ENCODE results near the gene MDK. TPM values are rescaled to one million over a fixed set of nuclear protein-coding genes. Genes with fewer than 3 reads are reported as not detected.
A peak's percentile ranks its signal among the peaks of the same experiment; 100 is the strongest.

The MDK gene
- total RNA-seq, 1 experiment from 2014 or later = 286 TPM

DNA sequence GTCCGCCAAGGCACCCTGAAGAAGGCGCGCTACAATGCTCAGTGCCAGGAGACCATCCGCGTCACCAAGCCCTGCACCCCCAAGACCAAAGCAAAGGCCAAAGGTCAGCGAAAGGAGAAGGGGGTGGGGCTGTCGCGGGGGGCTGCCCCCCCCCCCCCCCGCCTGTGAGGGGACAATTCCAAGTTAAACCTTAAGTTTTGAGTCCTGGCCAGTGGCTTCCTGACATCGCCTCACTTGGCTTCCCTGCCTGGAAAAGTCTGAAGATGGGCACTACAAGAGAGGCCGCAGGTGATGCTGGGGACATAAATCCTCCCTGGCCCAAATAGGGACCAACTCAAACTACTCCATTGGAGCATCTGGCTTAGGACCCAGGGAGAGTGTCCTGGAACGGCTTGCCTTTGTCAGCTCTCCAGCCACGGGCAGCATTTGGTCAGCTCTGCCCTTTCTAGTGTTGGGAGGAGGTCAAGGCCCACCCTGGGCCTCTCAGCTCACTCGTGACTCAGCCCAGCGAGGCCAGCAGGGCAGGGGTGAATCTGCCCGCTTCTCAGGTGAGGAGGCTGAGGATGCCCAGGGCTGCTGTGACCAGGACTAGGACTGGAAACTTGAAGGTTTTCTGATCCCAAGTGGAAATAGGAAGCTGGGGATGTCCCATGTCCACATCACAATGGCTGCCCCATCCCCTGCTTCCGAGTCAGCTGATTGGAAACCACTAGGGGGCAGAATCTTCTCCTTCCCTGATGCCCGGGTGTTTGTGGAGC lies 1.4 kb downstream of the MDK start:
- H3K9me2 ChIP-seq (ENCODE audit: insufficient read depth) = no peaks in the 10 kb centered on the region
- H3K4me1 ChIP-seq (ENCODE audit: control insufficient read depth in 1 of 2, insufficient read depth in 2 of 2, low read length in 2 of 2) = peaks cover 28 to 74% of the 10 kb centered on the region in 2 experiments
- TF ChIP-seq JUND (IDR thresholded peaks at IDR 0.05) (no peak), EZH2 (IDR thresholded peaks at IDR 0.05) (no peak), FOSL1 (IDR thresholded peaks at IDR 0.05; ENCODE audit: low read depth) (no peak), POLR2AphosphoS5 (IDR thresholded peaks at IDR 0.05; ENCODE audit: low read depth, low read length) (peak; percentile 46; the same call in 1 of the 2 replicates), EZH2phosphoT487 (IDR thresholded peaks at IDR 0.05; ENCODE audit: borderline replicate concordance) (no peak), CBX3 (IDR thresholded peaks at IDR 0.05; ENCODE audit: low read depth) (no peak), CEBPB (IDR thresholded peaks at IDR 0.05; ENCODE audit: low read depth) (no peak), POLR2A (IDR thresholded peaks at IDR 0.05; ENCODE audit: borderline replicate concordance, extremely low read depth, insufficient read depth, insufficient read length) (no peak), SIN3A (IDR thresholded peaks at IDR 0.05; ENCODE audit: low read depth) (no peak), SP1 (IDR thresholded peaks at IDR 0.05; ENCODE audit: low read depth) (no peak), YY1 (IDR thresholded peaks at IDR 0.05; ENCODE audit: extremely low read depth, insufficient replicate concordance, low read depth, low read length) (peak; percentile 84), RAD21 (IDR thresholded peaks at IDR 0.05; ENCODE audit: low read depth) (no peak)
- TF ChIP-seq, protein P1, sequence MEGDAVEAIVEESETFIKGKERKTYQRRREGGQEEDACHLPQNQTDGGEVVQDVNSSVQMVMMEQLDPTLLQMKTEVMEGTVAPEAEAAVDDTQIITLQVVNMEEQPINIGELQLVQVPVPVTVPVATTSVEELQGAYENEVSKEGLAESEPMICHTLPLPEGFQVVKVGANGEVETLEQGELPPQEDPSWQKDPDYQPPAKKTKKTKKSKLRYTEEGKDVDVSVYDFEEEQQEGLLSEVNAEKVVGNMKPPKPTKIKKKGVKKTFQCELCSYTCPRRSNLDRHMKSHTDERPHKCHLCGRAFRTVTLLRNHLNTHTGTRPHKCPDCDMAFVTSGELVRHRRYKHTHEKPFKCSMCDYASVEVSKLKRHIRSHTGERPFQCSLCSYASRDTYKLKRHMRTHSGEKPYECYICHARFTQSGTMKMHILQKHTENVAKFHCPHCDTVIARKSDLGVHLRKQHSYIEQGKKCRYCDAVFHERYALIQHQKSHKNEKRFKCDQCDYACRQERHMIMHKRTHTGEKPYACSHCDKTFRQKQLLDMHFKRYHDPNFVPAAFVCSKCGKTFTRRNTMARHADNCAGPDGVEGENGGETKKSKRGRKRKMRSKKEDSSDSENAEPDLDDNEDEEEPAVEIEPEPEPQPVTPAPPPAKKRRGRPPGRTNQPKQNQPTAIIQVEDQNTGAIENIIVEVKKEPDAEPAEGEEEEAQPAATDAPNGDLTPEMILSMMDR (IDR thresholded peaks at IDR 0.05 in 2 of 3, conservative IDR thresholded peaks at IDR 0.05 in 1 of 3; ENCODE audit: borderline replicate concordance in 1 of 3, insufficient read depth in 1 of 3, low read depth in 2 of 3, low read length in 2 of 3) = peak in 2 of 3 experiments; percentile 80 to 81; a peak in 4 of 6 replicates
- TF ChIP-seq, protein P2, sequence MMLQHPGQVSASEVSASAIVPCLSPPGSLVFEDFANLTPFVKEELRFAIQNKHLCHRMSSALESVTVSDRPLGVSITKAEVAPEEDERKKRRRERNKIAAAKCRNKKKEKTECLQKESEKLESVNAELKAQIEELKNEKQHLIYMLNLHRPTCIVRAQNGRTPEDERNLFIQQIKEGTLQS (IDR thresholded peaks at IDR 0.05) = no peak
- TF ChIP-seq, protein P3, sequence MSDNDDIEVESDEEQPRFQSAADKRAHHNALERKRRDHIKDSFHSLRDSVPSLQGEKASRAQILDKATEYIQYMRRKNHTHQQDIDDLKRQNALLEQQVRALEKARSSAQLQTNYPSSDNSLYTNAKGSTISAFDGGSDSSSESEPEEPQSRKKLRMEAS (IDR thresholded peaks at IDR 0.05) = no peak
- H3K4me2 ChIP-seq (ENCODE audit: low read length) = peak overlapping the region; percentile 85
- intact Hi-C loops (cut with micrococcal nuclease) = loop anchor here (10.0 kb wide), 2 partner anchors 232 to 422 kb away; partner anchors contain the start of genes ATG13 and HARBI1
- H3K27ac ChIP-seq (ENCODE audit: low read depth, low read length) = peak overlapping the region; percentile 80
- DNase-seq (ENCODE audit: low read depth, low spot score) = no peak
- POLR2A ChIA-PET = interaction anchor here (0.6 to 1.5 kb wide), 3 partner anchors 9 to 143 kb away, joined by 3 to 5 read pairs (median 4); partner anchors contain the start of gene CHRM4
- no peaks in the 10 kb centered on the region for H3K27me3 ChIP-seq (ENCODE audit: insufficient read depth, low read length)
- ATAC-seq = peak; percentile 33
- BruUV-seq (replicated peaks) = no TSS peak
- no peaks in the 10 kb centered on the region for H3K9me3 ChIP-seq (ENCODE audit: control insufficient read depth in 1 of 2, insufficient read depth in 1 of 2, low read depth in 1 of 2, low read length in 2 of 2)
- H4K20me1 ChIP-seq (ENCODE audit: insufficient read depth) = no peaks in the 10 kb centered on the region
- peak overlapping the region; percentile 73 to 85 for H3K4me3 ChIP-seq (replicated peaks in 1 of 2; ENCODE audit: low read depth in 1 of 2, low read length in 2 of 2)
- CTCF ChIA-PET = interaction anchor here (0.7 to 1.6 kb wide), 15 partner anchors 9 to 535 kb away, joined by 3 to 13 read pairs (median 4); partner anchors contain the start of genes ARHGAP1, CHRM4, CRY2 and DGKZ
- H3K9ac ChIP-seq (ENCODE audit: low read length) = peak overlapping the region; percentile 91
- H2AFZ ChIP-seq (ENCODE audit: low read depth, low read length, poor library complexity, severe bottlenecking) = no peak overlapping the region
- RAD21 ChIA-PET (ENCODE audit: low non-redundant PET in 1 of 2, low total read pairs in 2 of 2, uncharacterized antibody in 2 of 2, unreplicated experiment in 2 of 2) = no interaction called here
- peaks cover 12% of the 10 kb centered on the region; the same call in 1 of the 2 replicates for H3K79me2 ChIP-seq (ENCODE audit: insufficient read depth, low read length)
- H3K36me3 ChIP-seq (ENCODE audit: control insufficient read depth in 1 of 2, insufficient read depth in 2 of 2, low read length in 2 of 2) = no peaks in the 10 kb centered on the region; a peak in 1 of 4 replicates
